ENCODE results near the gene CADPS2. TPM values are rescaled to one million over a fixed set of nuclear protein-coding genes. Genes with fewer than 3 reads are reported as not detected.

The CADPS2 gene
- total RNA-seq, 1 experiment from 2014 or later = 12.2 TPM

DNA sequence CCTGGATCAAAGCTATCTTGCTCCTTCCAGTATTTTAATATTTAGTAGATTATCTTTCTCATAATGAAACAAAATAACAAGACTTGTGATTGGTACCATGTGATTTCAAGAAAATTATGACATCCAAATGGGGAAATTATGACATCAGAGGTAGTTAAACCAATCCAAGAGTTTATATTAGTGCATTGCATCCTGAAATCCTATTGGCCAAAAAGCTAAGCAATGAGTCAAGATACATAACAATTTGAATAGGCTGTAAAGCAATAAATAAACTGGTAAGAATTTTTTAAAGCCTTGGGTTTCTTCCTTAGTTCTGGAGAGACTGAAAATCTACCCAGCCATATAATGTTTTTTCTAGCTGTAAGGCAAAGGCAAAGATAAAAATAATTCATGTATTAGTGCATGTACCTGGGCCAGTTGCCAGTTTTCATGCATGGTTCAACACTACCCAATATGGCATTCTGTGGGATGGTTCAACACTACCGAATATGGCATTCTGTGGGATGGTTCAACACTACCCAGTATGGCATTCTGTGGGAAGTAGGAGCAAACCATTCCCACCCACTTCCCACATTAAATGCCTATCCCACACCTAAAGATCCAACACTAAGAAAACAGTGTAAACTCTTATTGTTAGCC is 183.3 kb downstream of the CADPS2 start, which contains the start of gene RNF148 (continued):
- TF ChIP-seq, protein P1, sequence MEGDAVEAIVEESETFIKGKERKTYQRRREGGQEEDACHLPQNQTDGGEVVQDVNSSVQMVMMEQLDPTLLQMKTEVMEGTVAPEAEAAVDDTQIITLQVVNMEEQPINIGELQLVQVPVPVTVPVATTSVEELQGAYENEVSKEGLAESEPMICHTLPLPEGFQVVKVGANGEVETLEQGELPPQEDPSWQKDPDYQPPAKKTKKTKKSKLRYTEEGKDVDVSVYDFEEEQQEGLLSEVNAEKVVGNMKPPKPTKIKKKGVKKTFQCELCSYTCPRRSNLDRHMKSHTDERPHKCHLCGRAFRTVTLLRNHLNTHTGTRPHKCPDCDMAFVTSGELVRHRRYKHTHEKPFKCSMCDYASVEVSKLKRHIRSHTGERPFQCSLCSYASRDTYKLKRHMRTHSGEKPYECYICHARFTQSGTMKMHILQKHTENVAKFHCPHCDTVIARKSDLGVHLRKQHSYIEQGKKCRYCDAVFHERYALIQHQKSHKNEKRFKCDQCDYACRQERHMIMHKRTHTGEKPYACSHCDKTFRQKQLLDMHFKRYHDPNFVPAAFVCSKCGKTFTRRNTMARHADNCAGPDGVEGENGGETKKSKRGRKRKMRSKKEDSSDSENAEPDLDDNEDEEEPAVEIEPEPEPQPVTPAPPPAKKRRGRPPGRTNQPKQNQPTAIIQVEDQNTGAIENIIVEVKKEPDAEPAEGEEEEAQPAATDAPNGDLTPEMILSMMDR (IDR thresholded peaks at IDR 0.05) = no peak

DNA sequence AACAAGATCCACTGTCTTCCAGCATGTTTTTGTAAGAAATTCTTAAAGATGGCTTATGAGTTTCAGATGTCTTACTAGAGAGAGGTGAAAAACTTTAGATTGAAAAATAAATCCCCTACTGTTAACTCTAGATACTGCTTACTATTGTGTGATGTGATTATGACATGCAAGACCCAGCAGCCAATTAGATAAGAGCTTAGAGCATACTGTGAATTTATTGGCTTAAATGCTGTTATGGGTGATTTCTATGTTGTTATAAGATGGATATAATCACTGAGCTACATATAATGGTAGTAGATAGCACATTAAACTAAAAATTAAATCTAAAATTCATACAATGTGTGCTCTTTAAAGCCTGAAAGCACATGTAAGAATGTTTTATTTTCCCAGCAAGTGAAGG is 187.2 kb downstream of the CADPS2 start, which contains the start of gene RNF133:
TSS of gene RNF133 (minus strand) at position 101 of the 400 bp plus-strand sequence. CDS start 199 bp downstream, outside the sequence.
- Mint-ChIP-seq H3K4me3 (no peak within 1 kb of the TSS), H3K9me3 (no peaks in the 10 kb centered on the region), H3K36me3 (no peaks in the 10 kb centered on the region), H3K4me1 (peaks cover 17% of the 10 kb centered on the region), H3K27ac (peak within 1 kb of the TSS; percentile 63; the same call in 1 of the 2 replicates), H3K27me3 (ENCODE audit: low read depth) (no peaks in the 10 kb centered on the region)
- ATAC-seq = no peak
- POLR2A ChIA-PET = no interaction called here
- CTCF ChIA-PET = no interaction called here
- no peak for DNase-seq (ENCODE audit: low spot score)
- TF ChIP-seq JAZF1 (CRISPR knock-in tag; IDR thresholded peaks at IDR 0.05) = no peak

DNA sequence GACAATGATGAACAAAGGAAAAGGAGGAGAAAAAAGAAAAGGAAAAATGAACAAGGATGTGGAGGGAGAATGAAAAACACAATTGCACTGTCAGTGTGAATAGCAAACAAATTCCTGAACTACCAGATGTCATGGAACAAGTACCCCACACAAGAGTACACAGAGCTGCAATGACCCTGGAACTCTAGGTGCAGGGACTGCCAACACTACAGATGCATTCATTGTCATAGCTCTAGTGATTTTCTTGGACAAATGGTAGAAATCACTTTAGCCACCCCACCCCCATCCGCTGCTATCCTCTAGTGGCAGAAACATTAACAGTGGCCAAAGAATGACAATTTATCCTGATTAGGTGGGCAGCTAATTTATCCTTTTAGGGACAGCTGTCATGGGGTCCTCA is 190.4 kb downstream of the CADPS2 start:
- Mint-ChIP-seq H3K36me3 (peaks cover 9% of the 10 kb centered on the region), H3K4me3 (no peak overlapping the region), H3K27me3 (ENCODE audit: low read depth) (no peaks in the 10 kb centered on the region), H3K27ac (no peak overlapping the region), H3K9me3 (peaks cover 12% of the 10 kb centered on the region), H3K4me1 (peaks cover 17% of the 10 kb centered on the region)
- no peak for DNase-seq (ENCODE audit: low spot score)
- ChIA-PET CTCF (interaction anchor here (1.7 kb wide), 2 partner anchors 10 to 108 kb away, joined by 3 to 6 read pairs; no protein-coding TSS in a partner anchor), POLR2A (no interaction called here)
- TF ChIP-seq CBFB (CRISPR knock-in tag; IDR thresholded peaks at IDR 0.05; ENCODE audit: low read depth) = no peak
- no peak for TF ChIP-seq ZNF423 (CRISPR knock-in tag; IDR thresholded peaks at IDR 0.05)
- TF ChIP-seq, protein P2, sequence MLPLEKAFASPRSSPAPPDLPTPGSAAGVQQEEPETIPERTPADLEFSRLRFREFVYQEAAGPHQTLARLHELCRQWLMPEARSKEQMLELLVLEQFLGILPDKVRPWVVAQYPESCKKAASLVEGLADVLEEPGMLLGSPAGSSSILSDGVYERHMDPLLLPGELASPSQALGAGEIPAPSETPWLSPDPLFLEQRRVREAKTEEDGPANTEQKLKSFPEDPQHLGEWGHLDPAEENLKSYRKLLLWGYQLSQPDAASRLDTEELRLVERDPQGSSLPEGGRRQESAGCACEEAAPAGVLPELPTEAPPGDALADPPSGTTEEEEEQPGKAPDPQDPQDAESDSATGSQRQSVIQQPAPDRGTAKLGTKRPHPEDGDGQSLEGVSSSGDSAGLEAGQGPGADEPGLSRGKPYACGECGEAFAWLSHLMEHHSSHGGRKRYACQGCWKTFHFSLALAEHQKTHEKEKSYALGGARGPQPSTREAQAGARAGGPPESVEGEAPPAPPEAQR (CRISPR knock-in tag; IDR thresholded peaks at IDR 0.05) = no peak
- TF ChIP-seq, protein P3, sequence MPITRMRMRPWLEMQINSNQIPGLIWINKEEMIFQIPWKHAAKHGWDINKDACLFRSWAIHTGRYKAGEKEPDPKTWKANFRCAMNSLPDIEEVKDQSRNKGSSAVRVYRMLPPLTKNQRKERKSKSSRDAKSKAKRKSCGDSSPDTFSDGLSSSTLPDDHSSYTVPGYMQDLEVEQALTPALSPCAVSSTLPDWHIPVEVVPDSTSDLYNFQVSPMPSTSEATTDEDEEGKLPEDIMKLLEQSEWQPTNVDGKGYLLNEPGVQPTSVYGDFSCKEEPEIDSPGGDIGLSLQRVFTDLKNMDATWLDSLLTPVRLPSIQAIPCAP (CRISPR knock-in tag; IDR thresholded peaks at IDR 0.05) = no peak
- TF ChIP-seq, protein P4, sequence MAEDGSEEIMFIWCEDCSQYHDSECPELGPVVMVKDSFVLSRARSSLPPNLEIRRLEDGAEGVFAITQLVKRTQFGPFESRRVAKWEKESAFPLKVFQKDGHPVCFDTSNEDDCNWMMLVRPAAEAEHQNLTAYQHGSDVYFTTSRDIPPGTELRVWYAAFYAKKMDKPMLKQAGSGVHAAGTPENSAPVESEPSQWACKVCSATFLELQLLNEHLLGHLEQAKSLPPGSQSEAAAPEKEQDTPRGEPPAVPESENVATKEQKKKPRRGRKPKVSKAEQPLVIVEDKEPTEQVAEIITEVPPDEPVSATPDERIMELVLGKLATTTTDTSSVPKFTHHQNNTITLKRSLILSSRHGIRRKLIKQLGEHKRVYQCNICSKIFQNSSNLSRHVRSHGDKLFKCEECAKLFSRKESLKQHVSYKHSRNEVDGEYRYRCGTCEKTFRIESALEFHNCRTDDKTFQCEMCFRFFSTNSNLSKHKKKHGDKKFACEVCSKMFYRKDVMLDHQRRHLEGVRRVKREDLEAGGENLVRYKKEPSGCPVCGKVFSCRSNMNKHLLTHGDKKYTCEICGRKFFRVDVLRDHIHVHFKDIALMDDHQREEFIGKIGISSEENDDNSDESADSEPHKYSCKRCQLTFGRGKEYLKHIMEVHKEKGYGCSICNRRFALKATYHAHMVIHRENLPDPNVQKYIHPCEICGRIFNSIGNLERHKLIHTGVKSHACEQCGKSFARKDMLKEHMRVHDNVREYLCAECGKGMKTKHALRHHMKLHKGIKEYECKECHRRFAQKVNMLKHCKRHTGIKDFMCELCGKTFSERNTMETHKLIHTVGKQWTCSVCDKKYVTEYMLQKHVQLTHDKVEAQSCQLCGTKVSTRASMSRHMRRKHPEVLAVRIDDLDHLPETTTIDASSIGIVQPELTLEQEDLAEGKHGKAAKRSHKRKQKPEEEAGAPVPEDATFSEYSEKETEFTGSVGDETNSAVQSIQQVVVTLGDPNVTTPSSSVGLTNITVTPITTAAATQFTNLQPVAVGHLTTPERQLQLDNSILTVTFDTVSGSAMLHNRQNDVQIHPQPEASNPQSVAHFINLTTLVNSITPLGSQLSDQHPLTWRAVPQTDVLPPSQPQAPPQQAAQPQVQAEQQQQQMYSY (CRISPR knock-in tag; IDR thresholded peaks at IDR 0.05) = no peak
- no peak for TF ChIP-seq TP53 (CRISPR knock-in tag; IDR thresholded peaks at IDR 0.05)
- no peak for TF ChIP-seq ZNF671 (CRISPR knock-in tag; IDR thresholded peaks at IDR 0.05)
- ATAC-seq = no peak

DNA sequence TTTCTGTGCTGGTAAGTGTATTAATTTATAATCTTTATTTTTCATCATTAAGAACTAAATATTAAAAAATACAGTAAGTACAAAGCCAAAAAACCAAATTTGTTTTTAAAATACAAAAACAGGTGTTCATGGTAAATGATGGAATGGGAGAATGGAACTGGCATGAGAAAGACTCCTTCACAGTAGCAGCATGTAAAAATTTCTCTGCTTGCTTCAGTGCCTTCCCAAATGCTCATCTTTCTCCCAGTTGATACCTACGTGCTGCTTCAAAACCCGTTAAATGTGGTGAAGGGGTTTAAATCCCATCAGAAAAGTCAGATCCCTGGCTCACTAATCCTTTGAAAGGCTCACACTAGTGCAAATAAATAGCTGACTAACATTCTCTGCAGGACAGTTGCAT is 191.6 kb downstream of the CADPS2 start:
- Mint-ChIP-seq H3K9me3 (peaks cover 12% of the 10 kb centered on the region), H3K27me3 (ENCODE audit: low read depth) (no peaks in the 10 kb centered on the region), H3K4me1 (peaks cover 10% of the 10 kb centered on the region), H3K27ac (no peak overlapping the region), H3K4me3 (no peak overlapping the region), H3K36me3 (peaks cover 9% of the 10 kb centered on the region)
- ChIA-PET CTCF (no interaction called here), POLR2A (no interaction called here)
- TF ChIP-seq ZNF138 (CRISPR knock-in tag; conservative IDR thresholded peaks at IDR 0.05) (no peak), ZNF423 (CRISPR knock-in tag; IDR thresholded peaks at IDR 0.05) (no peak), ZNF416 (CRISPR knock-in tag; IDR thresholded peaks at IDR 0.05) (no peak), PRRX2 (CRISPR knock-in tag; IDR thresholded peaks at IDR 0.05) (no peak)
- TF ChIP-seq, protein P5, sequence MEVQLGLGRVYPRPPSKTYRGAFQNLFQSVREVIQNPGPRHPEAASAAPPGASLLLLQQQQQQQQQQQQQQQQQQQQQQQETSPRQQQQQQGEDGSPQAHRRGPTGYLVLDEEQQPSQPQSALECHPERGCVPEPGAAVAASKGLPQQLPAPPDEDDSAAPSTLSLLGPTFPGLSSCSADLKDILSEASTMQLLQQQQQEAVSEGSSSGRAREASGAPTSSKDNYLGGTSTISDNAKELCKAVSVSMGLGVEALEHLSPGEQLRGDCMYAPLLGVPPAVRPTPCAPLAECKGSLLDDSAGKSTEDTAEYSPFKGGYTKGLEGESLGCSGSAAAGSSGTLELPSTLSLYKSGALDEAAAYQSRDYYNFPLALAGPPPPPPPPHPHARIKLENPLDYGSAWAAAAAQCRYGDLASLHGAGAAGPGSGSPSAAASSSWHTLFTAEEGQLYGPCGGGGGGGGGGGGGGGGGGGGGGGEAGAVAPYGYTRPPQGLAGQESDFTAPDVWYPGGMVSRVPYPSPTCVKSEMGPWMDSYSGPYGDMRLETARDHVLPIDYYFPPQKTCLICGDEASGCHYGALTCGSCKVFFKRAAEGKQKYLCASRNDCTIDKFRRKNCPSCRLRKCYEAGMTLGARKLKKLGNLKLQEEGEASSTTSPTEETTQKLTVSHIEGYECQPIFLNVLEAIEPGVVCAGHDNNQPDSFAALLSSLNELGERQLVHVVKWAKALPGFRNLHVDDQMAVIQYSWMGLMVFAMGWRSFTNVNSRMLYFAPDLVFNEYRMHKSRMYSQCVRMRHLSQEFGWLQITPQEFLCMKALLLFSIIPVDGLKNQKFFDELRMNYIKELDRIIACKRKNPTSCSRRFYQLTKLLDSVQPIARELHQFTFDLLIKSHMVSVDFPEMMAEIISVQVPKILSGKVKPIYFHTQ (CRISPR knock-in tag; IDR thresholded peaks at IDR 0.05) = no peak
- ATAC-seq = no peak
- no peak for DNase-seq (ENCODE audit: low spot score)

Data from WTC11 (cell line).